Measurements from ENCODE around the gene AIMP1. TPM values are rescaled to one million over a fixed set of nuclear protein-coding genes. Genes with fewer than 3 reads are reported as not detected.

The AIMP1 gene
- total and polyA plus RNA-seq, 2 of the 13 experiments (the other 11 are each of a cell fraction or from before 2014, with no cell fraction given): 28.6 to 82.9 TPM

DNA sequence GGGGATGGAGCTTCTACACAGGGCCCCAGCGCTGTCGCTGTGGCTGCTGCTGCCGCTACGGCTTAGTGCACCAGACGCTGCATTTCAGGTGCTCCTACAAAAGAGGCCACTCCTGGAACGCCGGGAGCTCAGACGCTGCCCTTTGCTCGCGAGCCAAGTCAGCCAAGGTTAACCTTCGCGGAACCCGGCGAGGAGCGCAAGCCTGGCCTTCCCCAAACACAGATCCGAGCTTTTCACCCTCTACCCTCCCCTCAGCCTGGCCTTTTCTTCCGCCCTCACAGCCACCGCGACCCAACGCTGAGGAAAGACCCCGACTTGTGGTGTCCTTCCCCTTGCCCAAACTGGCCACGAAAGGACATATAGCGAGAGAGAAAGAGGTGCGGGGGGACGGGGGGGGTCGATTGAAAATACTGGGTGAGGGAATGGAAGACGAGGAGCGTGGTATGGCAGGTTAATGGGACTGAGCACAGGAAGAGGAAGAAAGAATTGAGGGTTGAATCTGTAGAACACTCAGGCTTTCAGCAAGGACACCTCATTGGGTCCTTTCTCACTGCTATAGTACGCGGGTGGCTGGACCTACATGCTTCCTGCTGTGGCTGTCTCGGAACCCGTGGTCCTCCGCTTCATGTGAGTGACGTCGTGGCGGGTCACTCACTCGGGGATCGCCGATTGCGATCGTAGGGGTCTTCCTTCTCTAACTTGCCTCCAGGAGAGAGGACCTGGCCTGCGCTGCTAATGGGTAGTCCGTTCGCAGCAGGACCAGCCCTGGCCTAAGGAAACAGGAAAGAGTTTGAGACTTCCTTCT lies at the start of gene AIMP1, which contains the start of gene TBCK (continued):
- TF ChIP-seq THYN1 (CRISPR knock-in tag; IDR thresholded peaks at IDR 0.05; ENCODE audit: borderline replicate concordance, low read depth) (no peak), ZFP37 (CRISPR knock-in tag; IDR thresholded peaks at IDR 0.05; ENCODE audit: borderline replicate concordance) (no peak), ATAD3A (CRISPR knock-in tag; IDR thresholded peaks at IDR 0.05) (no peak), HES4 (CRISPR knock-in tag; IDR thresholded peaks at IDR 0.05; ENCODE audit: borderline replicate concordance) (peak; percentile 53; the same call in 1 of the 2 replicates), GABPA (IDR thresholded peaks at IDR 0.05; ENCODE audit: low read depth, low read length) (no peak; the same call in 1 of the 2 replicates), GABPA (CRISPR knock-in tag; IDR thresholded peaks at IDR 0.05; ENCODE audit: low read depth) (peak; percentile 80), ZNF501 (CRISPR knock-in tag; IDR thresholded peaks at IDR 0.05) (peak; percentile 97), SALL2 (CRISPR knock-in tag; IDR thresholded peaks at IDR 0.05) (no peak; the same call in 1 of the 2 replicates), ESRRA (CRISPR knock-in tag; IDR thresholded peaks at IDR 0.05; ENCODE audit: low read depth) (0 out of 2 replicates have a peak, but pooled peaks have one; percentile 8), ZNF543 (CRISPR knock-in tag; IDR thresholded peaks at IDR 0.05) (no peak), ZNF678 (CRISPR knock-in tag; IDR thresholded peaks at IDR 0.05) (no peak), ZNF121 (CRISPR knock-in tag; IDR thresholded peaks at IDR 0.05) (no peak), ZNF441 (CRISPR knock-in tag; IDR thresholded peaks at IDR 0.05; ENCODE audit: borderline replicate concordance) (no peak), ZBTB21 (CRISPR knock-in tag; IDR thresholded peaks at IDR 0.05) (no peak; the same call in 1 of the 2 replicates), BRD4 (CRISPR knock-in tag; IDR thresholded peaks at IDR 0.05) (peak; percentile 95), TBX3 (IDR thresholded peaks at IDR 0.05; ENCODE audit: borderline replicate concordance) (no peak)
- TF ChIP-seq, protein P1, sequence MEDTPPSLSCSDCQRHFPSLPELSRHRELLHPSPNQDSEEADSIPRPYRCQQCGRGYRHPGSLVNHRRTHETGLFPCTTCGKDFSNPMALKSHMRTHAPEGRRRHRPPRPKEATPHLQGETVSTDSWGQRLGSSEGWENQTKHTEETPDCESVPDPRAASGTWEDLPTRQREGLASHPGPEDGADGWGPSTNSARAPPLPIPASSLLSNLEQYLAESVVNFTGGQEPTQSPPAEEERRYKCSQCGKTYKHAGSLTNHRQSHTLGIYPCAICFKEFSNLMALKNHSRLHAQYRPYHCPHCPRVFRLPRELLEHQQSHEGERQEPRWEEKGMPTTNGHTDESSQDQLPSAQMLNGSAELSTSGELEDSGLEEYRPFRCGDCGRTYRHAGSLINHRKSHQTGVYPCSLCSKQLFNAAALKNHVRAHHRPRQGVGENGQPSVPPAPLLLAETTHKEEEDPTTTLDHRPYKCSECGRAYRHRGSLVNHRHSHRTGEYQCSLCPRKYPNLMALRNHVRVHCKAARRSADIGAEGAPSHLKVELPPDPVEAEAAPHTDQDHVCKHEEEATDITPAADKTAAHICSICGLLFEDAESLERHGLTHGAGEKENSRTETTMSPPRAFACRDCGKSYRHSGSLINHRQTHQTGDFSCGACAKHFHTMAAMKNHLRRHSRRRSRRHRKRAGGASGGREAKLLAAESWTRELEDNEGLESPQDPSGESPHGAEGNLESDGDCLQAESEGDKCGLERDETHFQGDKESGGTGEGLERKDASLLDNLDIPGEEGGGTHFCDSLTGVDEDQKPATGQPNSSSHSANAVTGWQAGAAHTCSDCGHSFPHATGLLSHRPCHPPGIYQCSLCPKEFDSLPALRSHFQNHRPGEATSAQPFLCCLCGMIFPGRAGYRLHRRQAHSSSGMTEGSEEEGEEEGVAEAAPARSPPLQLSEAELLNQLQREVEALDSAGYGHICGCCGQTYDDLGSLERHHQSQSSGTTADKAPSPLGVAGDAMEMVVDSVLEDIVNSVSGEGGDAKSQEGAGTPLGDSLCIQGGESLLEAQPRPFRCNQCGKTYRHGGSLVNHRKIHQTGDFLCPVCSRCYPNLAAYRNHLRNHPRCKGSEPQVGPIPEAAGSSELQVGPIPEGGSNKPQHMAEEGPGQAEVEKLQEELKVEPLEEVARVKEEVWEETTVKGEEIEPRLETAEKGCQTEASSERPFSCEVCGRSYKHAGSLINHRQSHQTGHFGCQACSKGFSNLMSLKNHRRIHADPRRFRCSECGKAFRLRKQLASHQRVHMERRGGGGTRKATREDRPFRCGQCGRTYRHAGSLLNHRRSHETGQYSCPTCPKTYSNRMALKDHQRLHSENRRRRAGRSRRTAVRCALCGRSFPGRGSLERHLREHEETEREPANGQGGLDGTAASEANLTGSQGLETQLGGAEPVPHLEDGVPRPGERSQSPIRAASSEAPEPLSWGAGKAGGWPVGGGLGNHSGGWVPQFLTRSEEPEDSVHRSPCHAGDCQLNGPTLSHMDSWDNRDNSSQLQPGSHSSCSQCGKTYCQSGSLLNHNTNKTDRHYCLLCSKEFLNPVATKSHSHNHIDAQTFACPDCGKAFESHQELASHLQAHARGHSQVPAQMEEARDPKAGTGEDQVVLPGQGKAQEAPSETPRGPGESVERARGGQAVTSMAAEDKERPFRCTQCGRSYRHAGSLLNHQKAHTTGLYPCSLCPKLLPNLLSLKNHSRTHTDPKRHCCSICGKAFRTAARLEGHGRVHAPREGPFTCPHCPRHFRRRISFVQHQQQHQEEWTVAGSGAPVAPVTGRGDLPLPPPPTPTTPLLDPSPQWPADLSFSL (CRISPR knock-in tag; IDR thresholded peaks at IDR 0.05): no peak
- TF ChIP-seq, protein P2, sequence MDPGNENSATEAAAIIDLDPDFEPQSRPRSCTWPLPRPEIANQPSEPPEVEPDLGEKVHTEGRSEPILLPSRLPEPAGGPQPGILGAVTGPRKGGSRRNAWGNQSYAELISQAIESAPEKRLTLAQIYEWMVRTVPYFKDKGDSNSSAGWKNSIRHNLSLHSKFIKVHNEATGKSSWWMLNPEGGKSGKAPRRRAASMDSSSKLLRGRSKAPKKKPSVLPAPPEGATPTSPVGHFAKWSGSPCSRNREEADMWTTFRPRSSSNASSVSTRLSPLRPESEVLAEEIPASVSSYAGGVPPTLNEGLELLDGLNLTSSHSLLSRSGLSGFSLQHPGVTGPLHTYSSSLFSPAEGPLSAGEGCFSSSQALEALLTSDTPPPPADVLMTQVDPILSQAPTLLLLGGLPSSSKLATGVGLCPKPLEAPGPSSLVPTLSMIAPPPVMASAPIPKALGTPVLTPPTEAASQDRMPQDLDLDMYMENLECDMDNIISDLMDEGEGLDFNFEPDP (CRISPR knock-in tag; conservative IDR thresholded peaks at IDR 0.05): no peak
- TF ChIP-seq, protein P3, sequence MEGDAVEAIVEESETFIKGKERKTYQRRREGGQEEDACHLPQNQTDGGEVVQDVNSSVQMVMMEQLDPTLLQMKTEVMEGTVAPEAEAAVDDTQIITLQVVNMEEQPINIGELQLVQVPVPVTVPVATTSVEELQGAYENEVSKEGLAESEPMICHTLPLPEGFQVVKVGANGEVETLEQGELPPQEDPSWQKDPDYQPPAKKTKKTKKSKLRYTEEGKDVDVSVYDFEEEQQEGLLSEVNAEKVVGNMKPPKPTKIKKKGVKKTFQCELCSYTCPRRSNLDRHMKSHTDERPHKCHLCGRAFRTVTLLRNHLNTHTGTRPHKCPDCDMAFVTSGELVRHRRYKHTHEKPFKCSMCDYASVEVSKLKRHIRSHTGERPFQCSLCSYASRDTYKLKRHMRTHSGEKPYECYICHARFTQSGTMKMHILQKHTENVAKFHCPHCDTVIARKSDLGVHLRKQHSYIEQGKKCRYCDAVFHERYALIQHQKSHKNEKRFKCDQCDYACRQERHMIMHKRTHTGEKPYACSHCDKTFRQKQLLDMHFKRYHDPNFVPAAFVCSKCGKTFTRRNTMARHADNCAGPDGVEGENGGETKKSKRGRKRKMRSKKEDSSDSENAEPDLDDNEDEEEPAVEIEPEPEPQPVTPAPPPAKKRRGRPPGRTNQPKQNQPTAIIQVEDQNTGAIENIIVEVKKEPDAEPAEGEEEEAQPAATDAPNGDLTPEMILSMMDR (CRISPR knock-in tag; IDR thresholded peaks at IDR 0.05): no peak

All from HepG2 (cell line).